PC-9 (cell line): Measurements from ENCODE around the gene GRHL1. TPM values are rescaled to one million over a fixed set of nuclear protein-coding genes. Genes with fewer than 3 reads are reported as not detected.

Experiments
- BruUV-seq: library from RNA; stranded (reverse); fragments of 400-500 nt; replicated peaks from 2 replicates; lab custom pipeline; 2021; lab: Mats Ljungman, UMichigan
- CTCF ChIA-PET: fragments of 300-600 bp; sonication (Branson Sonifier 250); formaldehyde crosslinking; loops from one replicate; lab custom pipeline; 2022; ENCODE audit warnings: antibody characterized with exemption; lab: Charles Lee
- POLR2A ChIA-PET: fragments of 300-600 bp; sonication (Branson Sonifier 250); formaldehyde crosslinking; loops from one replicate; lab custom pipeline; 2022; ENCODE audit warnings: antibody characterized with exemption; ENCODE audit not compliant: unreplicated experiment; lab: Charles Lee
- DNase-seq, 2 experiments: peaks; one replicate each; pipeline versions ENCODE4 v3.0.0 to v3.0.0-alpha.2; 2015 to 2022; ENCODE audit warnings: mixed read lengths in 1 of 2
- H2AFZ ChIP-seq: fragments of 200-600 bp; sonication (generic); 2 replicates; pipeline ENCODE4 v1.8.1; 2017; ENCODE audit warnings: antibody characterized with exemption
- H3F3A ChIP-seq: fragments of 200-600 bp; sonication (generic); 2 replicates; pipeline ENCODE4 v1.8.1; 2017; ENCODE audit warnings: antibody characterized with exemption, mild to moderate bottlenecking, low read depth; ENCODE audit not compliant: insufficient read depth
- H3K27ac ChIP-seq: fragments of 200-600 bp; sonication (generic); 2 replicates; pipeline ENCODE4 v1.6.1; 2016; ENCODE audit warnings: mixed run types
- H3K27me3 ChIP-seq: fragments of 200-600 bp; sonication (generic); 2 replicates; pipeline ENCODE4 v1.6.1; 2016; ENCODE audit warnings: low read depth, mixed run types; ENCODE audit not compliant: insufficient read depth
- H3K36me3 ChIP-seq: fragments of 200-600 bp; sonication (generic); 2 replicates; pipeline ENCODE4 v1.6.1; 2016; ENCODE audit warnings: low read depth, mixed run types
- H3K4me1 ChIP-seq: fragments of 200-600 bp; sonication (generic); replicated peaks from 2 replicates; pipeline ENCODE4 v1.6.1; 2016; ENCODE audit warnings: mixed run types; ENCODE audit not compliant: insufficient read depth
- H3K4me2 ChIP-seq: fragments of 200-600 bp; sonication (generic); 2 replicates; pipeline ENCODE4 v1.6.1; 2017; ENCODE audit warnings: mixed run types
- H3K4me3 ChIP-seq: fragments of 200-600 bp; sonication (generic); 2 replicates; pipeline ENCODE4 v1.6.1; 2016; ENCODE audit warnings: mixed run types
- H3K79me2 ChIP-seq: fragments of 200-600 bp; sonication (generic); 2 replicates; pipeline ENCODE4 v1.6.1; 2017; ENCODE audit warnings: low read depth, mixed run types
- H3K9me2 ChIP-seq: fragments of 200-600 bp; sonication (generic); 2 replicates; pipeline ENCODE4 v1.8.1; 2017; ENCODE audit warnings: mild to moderate bottlenecking; ENCODE audit not compliant: insufficient read depth
- H3K9me3 ChIP-seq: fragments of 200-600 bp; sonication (generic); 2 replicates; pipeline ENCODE4 v1.8.1; 2016; ENCODE audit warnings: low read depth; ENCODE audit not compliant: insufficient read depth
- H4K20me1 ChIP-seq: fragments of 200-600 bp; sonication (generic); 2 replicates; pipeline ENCODE4 v1.8.1; 2017; ENCODE audit not compliant: insufficient read depth
- CTCF ChIP-seq: fragments of 200-600 bp; sonication (generic); conservative IDR thresholded peaks from 2 replicates; pipeline ENCODE4 v1.6.1; 2017; ENCODE audit warnings: mixed run types, antibody characterized with exemption, mild to moderate bottlenecking, moderate library complexity
- EZH2 ChIP-seq: fragments of 200-600 bp; sonication (generic); IDR thresholded peaks from 2 replicates; pipeline ENCODE4 v1.8.0; 2017; ENCODE audit warnings: antibody characterized with exemption, low read depth
- intact Hi-C: fragments of 100-400 bp; cut with micrococcal nuclease; formaldehyde crosslinking; loops from one replicate; pipeline ENCODE4 v1.10.0; 2022; ENCODE audit not compliant: unreplicated experiment
- total RNA-seq: library from RNA; stranded (reverse); gene quantifications from 2 replicates; pipeline ENCODE4 v1.2.3, GENCODE V29; 2021

Gene GRHL1
- total RNA-seq, 1 experiment from 2014 or later = 10.6 TPM

- ChIA-PET POLR2A (no interaction called here), CTCF (no interaction called here)
- Histone ChIP-seq H2AFZ (no peak overlapping the region), H3K36me3 (peaks cover 22% of the 10 kb centered on the region; the same call in 1 of the 2 replicates), H3K79me2 (no peaks in the 10 kb centered on the region), H3K4me3 (no peak overlapping the region), H3K4me1 (no peaks in the 10 kb centered on the region), H3K4me2 (no peak overlapping the region), H4K20me1 (peaks cover 6% of the 10 kb centered on the region; the same call in 1 of the 2 replicates), H3K27me3 (no peaks in the 10 kb centered on the region), H3K9me2 (no peaks in the 10 kb centered on the region), H3K9me3 (no peaks in the 10 kb centered on the region), H3F3A (peaks cover 9% of the 10 kb centered on the region), H3K27ac (no peak overlapping the region)
- no peak for DNase-seq
- BruUV-seq = no TSS peak
- TF ChIP-seq EZH2 (no peak), CTCF (no peak)
- intact Hi-C loops = no loop called here
Observed at GRCh38 chr2:10002681-10003080, 51.2 kb downstream of the GRHL1 start.

GRCh38 chr2:10003206-10004125 lies 52.0 kb downstream of the GRHL1 start:
- Histone ChIP-seq H3K9me3 (no peaks in the 10 kb centered on the region), H3K27ac (no peak overlapping the region), H3K4me3 (no peak overlapping the region), H3K27me3 (no peaks in the 10 kb centered on the region), H4K20me1 (peaks cover 6% of the 10 kb centered on the region; the same call in 1 of the 2 replicates), H3K4me1 (no peaks in the 10 kb centered on the region), H3K79me2 (no peaks in the 10 kb centered on the region), H3K36me3 (peaks cover 18% of the 10 kb centered on the region; the same call in 1 of the 2 replicates), H3K4me2 (no peak overlapping the region), H3F3A (peaks cover 8% of the 10 kb centered on the region; the same call in 1 of the 2 replicates), H2AFZ (no peak overlapping the region), H3K9me2 (no peaks in the 10 kb centered on the region)
- intact Hi-C loops = no loop called here
- BruUV-seq = no TSS peak
- ChIA-PET CTCF (no interaction called here), POLR2A (no interaction called here)
- no peak for DNase-seq
- no peak for TF ChIP-seq EZH2

DNA sequence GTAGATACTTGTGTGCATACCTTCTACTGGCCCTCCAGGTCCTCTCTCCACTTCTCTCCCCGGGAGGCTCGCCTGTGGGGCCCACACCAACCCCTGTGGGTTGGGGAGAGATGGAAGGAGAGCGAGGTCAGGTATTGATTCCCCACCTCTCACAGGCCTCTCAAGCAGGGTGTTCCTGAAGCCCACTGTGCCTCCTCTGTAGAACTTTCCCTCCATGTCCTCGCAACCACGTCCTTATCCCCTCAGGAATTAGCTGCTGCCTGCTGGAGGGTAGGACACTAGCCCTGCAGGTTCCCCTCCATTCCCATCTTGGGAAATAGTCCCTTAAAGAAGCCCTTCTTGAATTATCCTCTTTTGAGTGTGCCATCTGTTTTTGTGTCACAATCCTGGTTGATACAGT lies 52.9 kb downstream of the GRHL1 start:
- TF ChIP-seq CTCF (no peak), EZH2 (no peak)
- Histone ChIP-seq H3K9me2 (no peaks in the 10 kb centered on the region), H3K9me3 (no peaks in the 10 kb centered on the region), H3K79me2 (no peaks in the 10 kb centered on the region), H3K4me3 (no peak overlapping the region), H3K27me3 (no peaks in the 10 kb centered on the region), H3K27ac (no peak overlapping the region), H4K20me1 (0 out of 2 replicates have a peak, but pooled peaks cover 3% of the 10 kb centered on the region), H3K36me3 (peaks cover 16% of the 10 kb centered on the region; the same call in 1 of the 2 replicates), H3F3A (peaks cover 8% of the 10 kb centered on the region; the same call in 1 of the 2 replicates), H3K4me1 (no peaks in the 10 kb centered on the region), H2AFZ (no peak overlapping the region), H3K4me2 (no peak overlapping the region)
- POLR2A ChIA-PET = interaction anchor here (0.6 kb wide), 1 partner anchor 118 kb away, joined by 3 read pairs; no protein-coding TSS in a partner anchor
- no TSS peak for BruUV-seq
- intact Hi-C loops = no loop called here
- no peak for DNase-seq
- CTCF ChIA-PET = no interaction called here
